HepG2 (cell line): Measurements from ENCODE around the gene ARGLU1. TPM values are rescaled to one million over a fixed set of nuclear protein-coding genes. Genes with fewer than 3 reads are reported as not detected.

Experiments
- ATF7-NPFF ChIP-seq: sonication (generic); formaldehyde crosslinking; IDR thresholded peaks from 2 replicates; pipeline ENCODE4 v1.8.1; 2023; ENCODE audit warnings: mild to moderate bottlenecking, low read depth, missing genetic modification reagents, moderate library complexity
- FLYWCH1 ChIP-seq: sonication (generic); formaldehyde crosslinking; IDR thresholded peaks from 2 replicates; pipeline ENCODE4 v1.8.1; 2023; ENCODE audit warnings: mild to moderate bottlenecking, missing genetic modification reagents
- IKZF1 ChIP-seq: fragments of 450-650 bp; IDR thresholded peaks from 2 replicates; pipeline ENCODE4 v1.7.1; 2016
- NFATC3 ChIP-seq: sonication (generic); formaldehyde crosslinking; IDR thresholded peaks from 2 replicates; pipeline ENCODE4 v1.5.1; 2020; ENCODE audit warnings: mild to moderate bottlenecking, missing genetic modification reagents
- PRMT3 ChIP-seq: sonication (generic); formaldehyde crosslinking; IDR thresholded peaks from 2 replicates; pipeline ENCODE4 v1.8.1; 2022; ENCODE audit warnings: low read depth, mild to moderate bottlenecking, moderate library complexity, missing genetic modification reagents, borderline replicate concordance
- SMAD9 ChIP-seq: sonication (generic); formaldehyde crosslinking; IDR thresholded peaks from 2 replicates; pipeline ENCODE4 v1.5.1; 2020; ENCODE audit warnings: mild to moderate bottlenecking, missing genetic modification reagents
- TP53 ChIP-seq: sonication (generic); formaldehyde crosslinking; conservative IDR thresholded peaks from 2 replicates; pipeline ENCODE4 v1.4.0; 2020; ENCODE audit warnings: missing genetic modification reagents
- XRCC5 ChIP-seq: fragments of 200-400 bp; formaldehyde crosslinking; optimal IDR thresholded peaks from 2 replicates; pipeline ENCODE3; 2017; ENCODE audit warnings: mild to moderate bottlenecking, low read length
- ZNF138 ChIP-seq: sonication (generic); formaldehyde crosslinking; IDR thresholded peaks from 2 replicates; pipeline ENCODE4 v1.5.0; 2020; ENCODE audit warnings: mild to moderate bottlenecking, low read depth, missing genetic modification reagents
- ZNF335 ChIP-seq: sonication (generic); formaldehyde crosslinking; IDR thresholded peaks from 2 replicates; pipeline ENCODE4 v1.4.0; 2020; ENCODE audit warnings: missing genetic modification reagents
- polyA plus RNA-seq, 8 experiments: library from polyadenylated mRNA; depleted of rRNA in 3 of 8; stranded (reverse) in 7 of 8; unstranded in 1 of 8; fragments of >200 nt; fragmentation: Illumina TruSeq in 4 of 8; extraction: Trizol in 4 of 8; gene quantifications; 2 replicates each; pipeline versions ENCODE4 v1.2.1 to v1.2.3, GENCODE V29; 2011 to 2016; ENCODE audit warnings: low read depth in 4 of 8, missing spikeins in 1 of 8, mixed read lengths in 1 of 8; ENCODE audit not compliant: insufficient read depth in 1 of 8
- total RNA-seq, 5 experiments: library from RNA; depleted of rRNA; stranded (reverse); fragments of >200 nt; fragmentation: Illumina TruSeq; extraction: Trizol; gene quantifications; 2 replicates each; pipeline ENCODE4 v1.2.3, GENCODE V29; 2016; ENCODE audit warnings: low read depth in 1 of 5
- TF ChIP-seq, protein P1 (sequence below): sonication (generic); formaldehyde crosslinking; IDR thresholded peaks from 2 replicates; pipeline ENCODE4 v1.9.0; 2021; ENCODE audit warnings: missing genetic modification reagents, mild to moderate bottlenecking, borderline replicate concordance
- TF ChIP-seq, protein P2 (sequence below): sonication (generic); formaldehyde crosslinking; IDR thresholded peaks from 2 replicates; pipeline ENCODE4 v1.4.0; 2020; ENCODE audit warnings: missing genetic modification reagents; ENCODE audit errors: not compliant biosample characterization
- TF ChIP-seq, protein P3 (sequence below): sonication (generic); formaldehyde crosslinking; IDR thresholded peaks from 2 replicates; pipeline ENCODE4 v1.5.1; 2020; ENCODE audit warnings: mild to moderate bottlenecking, missing genetic modification reagents
- TF ChIP-seq, protein P4 (sequence below): sonication (generic); formaldehyde crosslinking; IDR thresholded peaks from 2 replicates; pipeline ENCODE4 v1.4.0; 2020; ENCODE audit warnings: missing genetic modification reagents
- TF ChIP-seq, protein P5 (sequence below): sonication (generic); formaldehyde crosslinking; IDR thresholded peaks from 2 replicates; pipeline ENCODE4 v1.5.0; 2020; ENCODE audit warnings: missing genetic modification reagents, mild to moderate bottlenecking, borderline replicate concordance

ARGLU1 gene
- total and polyA plus RNA-seq, 2 of the 13 experiments (the other 11 are each of a cell fraction or from before 2014, with no cell fraction given) = 47.1 to 70.6 TPM

DNA sequence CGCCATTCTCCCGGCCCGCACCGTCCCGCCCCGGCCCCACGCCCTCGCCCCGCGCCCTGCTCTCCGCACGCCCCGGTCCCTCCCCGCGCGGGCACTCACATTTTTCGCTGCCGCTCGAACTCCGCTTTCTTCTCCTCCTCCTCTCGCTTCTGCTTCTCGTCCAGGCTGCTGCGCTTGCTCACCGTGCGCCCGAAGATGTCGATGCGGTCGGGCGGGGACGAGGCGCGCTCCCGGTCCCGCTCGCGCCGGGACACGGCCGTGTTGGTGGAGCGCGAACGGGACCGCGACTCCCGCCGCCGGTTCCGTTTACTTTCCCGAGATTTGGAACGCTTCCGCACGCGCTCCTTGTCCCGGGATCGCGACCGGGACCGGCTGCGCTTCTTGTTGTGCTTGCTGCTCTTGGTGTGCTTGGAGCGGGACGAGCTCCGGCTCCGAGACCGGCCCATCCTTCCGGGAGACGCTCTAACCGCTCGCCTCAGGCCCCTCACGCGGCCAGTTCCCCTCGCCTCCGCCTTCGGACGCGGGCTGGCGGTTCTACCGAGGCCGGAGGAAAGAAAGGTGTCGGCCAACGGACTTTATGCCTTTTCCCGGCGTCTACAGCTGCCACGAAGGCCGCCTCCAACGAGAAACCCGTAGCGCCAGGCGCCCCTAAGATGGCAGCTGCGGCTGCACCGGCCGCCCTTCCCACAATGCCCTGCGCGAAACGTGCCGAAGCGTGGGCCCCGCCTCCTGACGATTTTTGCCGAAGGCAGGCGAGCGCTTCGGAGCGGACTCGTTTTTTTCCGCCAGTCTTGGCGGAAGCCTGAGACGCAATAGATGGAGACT, at the start of gene ARGLU1 (continued):
- TF ChIP-seq XRCC5 = no peak
- TF ChIP-seq, protein P1, sequence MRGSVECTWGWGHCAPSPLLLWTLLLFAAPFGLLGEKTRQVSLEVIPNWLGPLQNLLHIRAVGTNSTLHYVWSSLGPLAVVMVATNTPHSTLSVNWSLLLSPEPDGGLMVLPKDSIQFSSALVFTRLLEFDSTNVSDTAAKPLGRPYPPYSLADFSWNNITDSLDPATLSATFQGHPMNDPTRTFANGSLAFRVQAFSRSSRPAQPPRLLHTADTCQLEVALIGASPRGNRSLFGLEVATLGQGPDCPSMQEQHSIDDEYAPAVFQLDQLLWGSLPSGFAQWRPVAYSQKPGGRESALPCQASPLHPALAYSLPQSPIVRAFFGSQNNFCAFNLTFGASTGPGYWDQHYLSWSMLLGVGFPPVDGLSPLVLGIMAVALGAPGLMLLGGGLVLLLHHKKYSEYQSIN (CRISPR knock-in tag) = no peak
- peak; percentile 67; the same call in 1 of the 2 replicates for TF ChIP-seq ZNF335
- TF ChIP-seq, protein P2, sequence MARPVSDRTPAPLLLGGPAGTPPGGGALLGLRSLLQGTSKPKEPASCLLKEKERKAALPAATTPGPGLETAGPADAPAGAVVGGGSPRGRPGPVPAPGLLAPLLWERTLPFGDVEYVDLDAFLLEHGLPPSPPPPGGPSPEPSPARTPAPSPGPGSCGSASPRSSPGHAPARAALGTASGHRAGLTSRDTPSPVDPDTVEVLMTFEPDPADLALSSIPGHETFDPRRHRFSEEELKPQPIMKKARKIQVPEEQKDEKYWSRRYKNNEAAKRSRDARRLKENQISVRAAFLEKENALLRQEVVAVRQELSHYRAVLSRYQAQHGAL (CRISPR knock-in tag) = no peak
- 0 out of 2 replicates have a peak, but pooled peaks have one; percentile 66 for TF ChIP-seq NFATC3 (CRISPR knock-in tag)
- TF ChIP-seq FLYWCH1 (CRISPR knock-in tag) = no peak
- TF ChIP-seq, protein P3, sequence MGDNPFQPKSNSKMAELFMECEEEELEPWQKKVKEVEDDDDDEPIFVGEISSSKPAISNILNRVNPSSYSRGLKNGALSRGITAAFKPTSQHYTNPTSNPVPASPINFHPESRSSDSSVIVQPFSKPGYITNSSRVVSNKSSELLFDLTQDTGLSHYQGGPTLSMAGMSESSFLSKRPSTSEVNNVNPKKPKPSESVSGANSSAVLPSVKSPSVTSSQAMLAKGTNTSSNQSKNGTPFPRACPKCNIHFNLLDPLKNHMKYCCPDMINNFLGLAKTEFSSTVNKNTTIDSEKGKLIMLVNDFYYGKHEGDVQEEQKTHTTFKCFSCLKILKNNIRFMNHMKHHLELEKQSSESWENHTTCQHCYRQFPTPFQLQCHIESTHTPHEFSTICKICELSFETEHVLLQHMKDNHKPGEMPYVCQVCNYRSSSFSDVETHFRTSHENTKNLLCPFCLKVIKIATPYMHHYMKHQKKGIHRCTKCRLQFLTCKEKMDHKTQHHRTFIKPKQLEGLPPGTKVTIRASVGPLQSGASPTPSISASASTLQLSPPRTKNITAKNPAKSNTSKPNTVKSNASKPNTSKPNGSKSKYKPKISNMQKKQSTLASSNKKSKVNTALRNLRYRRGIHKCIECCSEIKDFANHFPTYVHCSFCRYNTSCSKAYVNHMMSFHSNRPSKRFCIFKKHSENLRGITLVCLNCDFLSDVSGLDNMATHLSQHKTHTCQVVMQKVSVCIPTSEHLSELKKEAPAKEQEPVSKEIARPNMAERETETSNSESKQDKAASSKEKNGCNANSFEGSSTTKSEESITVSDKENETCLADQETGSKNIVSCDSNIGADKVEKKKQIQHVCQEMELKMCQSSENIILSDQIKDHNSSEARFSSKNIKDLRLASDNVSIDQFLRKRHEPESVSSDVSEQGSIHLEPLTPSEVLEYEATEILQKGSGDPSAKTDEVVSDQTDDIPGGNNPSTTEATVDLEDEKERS = peak; percentile 80
- TF ChIP-seq, protein P4, sequence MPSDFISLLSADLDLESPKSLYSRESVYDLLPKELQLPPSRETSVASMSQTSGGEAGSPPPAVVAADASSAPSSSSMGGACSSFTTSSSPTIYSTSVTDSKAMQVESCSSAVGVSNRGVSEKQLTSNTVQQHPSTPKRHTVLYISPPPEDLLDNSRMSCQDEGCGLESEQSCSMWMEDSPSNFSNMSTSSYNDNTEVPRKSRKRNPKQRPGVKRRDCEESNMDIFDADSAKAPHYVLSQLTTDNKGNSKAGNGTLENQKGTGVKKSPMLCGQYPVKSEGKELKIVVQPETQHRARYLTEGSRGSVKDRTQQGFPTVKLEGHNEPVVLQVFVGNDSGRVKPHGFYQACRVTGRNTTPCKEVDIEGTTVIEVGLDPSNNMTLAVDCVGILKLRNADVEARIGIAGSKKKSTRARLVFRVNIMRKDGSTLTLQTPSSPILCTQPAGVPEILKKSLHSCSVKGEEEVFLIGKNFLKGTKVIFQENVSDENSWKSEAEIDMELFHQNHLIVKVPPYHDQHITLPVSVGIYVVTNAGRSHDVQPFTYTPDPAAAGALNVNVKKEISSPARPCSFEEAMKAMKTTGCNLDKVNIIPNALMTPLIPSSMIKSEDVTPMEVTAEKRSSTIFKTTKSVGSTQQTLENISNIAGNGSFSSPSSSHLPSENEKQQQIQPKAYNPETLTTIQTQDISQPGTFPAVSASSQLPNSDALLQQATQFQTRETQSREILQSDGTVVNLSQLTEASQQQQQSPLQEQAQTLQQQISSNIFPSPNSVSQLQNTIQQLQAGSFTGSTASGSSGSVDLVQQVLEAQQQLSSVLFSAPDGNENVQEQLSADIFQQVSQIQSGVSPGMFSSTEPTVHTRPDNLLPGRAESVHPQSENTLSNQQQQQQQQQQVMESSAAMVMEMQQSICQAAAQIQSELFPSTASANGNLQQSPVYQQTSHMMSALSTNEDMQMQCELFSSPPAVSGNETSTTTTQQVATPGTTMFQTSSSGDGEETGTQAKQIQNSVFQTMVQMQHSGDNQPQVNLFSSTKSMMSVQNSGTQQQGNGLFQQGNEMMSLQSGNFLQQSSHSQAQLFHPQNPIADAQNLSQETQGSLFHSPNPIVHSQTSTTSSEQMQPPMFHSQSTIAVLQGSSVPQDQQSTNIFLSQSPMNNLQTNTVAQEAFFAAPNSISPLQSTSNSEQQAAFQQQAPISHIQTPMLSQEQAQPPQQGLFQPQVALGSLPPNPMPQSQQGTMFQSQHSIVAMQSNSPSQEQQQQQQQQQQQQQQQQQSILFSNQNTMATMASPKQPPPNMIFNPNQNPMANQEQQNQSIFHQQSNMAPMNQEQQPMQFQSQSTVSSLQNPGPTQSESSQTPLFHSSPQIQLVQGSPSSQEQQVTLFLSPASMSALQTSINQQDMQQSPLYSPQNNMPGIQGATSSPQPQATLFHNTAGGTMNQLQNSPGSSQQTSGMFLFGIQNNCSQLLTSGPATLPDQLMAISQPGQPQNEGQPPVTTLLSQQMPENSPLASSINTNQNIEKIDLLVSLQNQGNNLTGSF (CRISPR knock-in tag) = 0 out of 2 replicates have a peak, but pooled peaks have one; percentile 50
- TF ChIP-seq ZNF138 = no peak
- TF ChIP-seq IKZF1 = no peak
- TF ChIP-seq TP53 (CRISPR knock-in tag) = 0 out of 2 replicates have a peak, but pooled peaks have one; percentile 40
- 0 out of 2 replicates have a peak, but pooled peaks have one; percentile 82 for TF ChIP-seq SMAD9 (CRISPR knock-in tag)
- TF ChIP-seq ATF7-NPFF (CRISPR knock-in tag) = peak; percentile 84; the same call in 1 of the 2 replicates
- TF ChIP-seq, protein P5, sequence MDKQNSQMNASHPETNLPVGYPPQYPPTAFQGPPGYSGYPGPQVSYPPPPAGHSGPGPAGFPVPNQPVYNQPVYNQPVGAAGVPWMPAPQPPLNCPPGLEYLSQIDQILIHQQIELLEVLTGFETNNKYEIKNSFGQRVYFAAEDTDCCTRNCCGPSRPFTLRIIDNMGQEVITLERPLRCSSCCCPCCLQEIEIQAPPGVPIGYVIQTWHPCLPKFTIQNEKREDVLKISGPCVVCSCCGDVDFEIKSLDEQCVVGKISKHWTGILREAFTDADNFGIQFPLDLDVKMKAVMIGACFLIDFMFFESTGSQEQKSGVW (CRISPR knock-in tag) = no peak
- TF ChIP-seq PRMT3 (CRISPR knock-in tag) = no peak
